Testis (tissue), 2 donors: ENCODE data around the gene SLC25A26.

Experiments
- POLR2A ChIP-seq: fragments of 450-650 bp; IDR thresholded peaks from one replicate; pipeline ENCODE4 v1.6.1; 2017; ENCODE audit warnings: antibody characterized with exemption, mild to moderate bottlenecking, moderate library complexity
- TF ChIP-seq, protein P1 (sequence below), 3 experiments: fragments of 450-650 bp in 2 of 3; fragments of 200-600 bp in 1 of 3; sonication (generic) in 1 of 3; IDR thresholded peaks; one replicate each; pipeline ENCODE4 v1.5.1; 2016 to 2019; ENCODE audit warnings: antibody characterized with exemption in 3 of 3, mild to moderate bottlenecking in 2 of 3, moderate library complexity in 1 of 3

GRCh38 chr3:66242788-66243464 is 22.1 kb downstream of the SLC25A26 start:
- TF ChIP-seq, protein P1, sequence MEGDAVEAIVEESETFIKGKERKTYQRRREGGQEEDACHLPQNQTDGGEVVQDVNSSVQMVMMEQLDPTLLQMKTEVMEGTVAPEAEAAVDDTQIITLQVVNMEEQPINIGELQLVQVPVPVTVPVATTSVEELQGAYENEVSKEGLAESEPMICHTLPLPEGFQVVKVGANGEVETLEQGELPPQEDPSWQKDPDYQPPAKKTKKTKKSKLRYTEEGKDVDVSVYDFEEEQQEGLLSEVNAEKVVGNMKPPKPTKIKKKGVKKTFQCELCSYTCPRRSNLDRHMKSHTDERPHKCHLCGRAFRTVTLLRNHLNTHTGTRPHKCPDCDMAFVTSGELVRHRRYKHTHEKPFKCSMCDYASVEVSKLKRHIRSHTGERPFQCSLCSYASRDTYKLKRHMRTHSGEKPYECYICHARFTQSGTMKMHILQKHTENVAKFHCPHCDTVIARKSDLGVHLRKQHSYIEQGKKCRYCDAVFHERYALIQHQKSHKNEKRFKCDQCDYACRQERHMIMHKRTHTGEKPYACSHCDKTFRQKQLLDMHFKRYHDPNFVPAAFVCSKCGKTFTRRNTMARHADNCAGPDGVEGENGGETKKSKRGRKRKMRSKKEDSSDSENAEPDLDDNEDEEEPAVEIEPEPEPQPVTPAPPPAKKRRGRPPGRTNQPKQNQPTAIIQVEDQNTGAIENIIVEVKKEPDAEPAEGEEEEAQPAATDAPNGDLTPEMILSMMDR (IDR thresholded peaks at IDR 0.05) = no peak
- no peak for TF ChIP-seq POLR2A
